OCI-LY1 (cell line): ENCODE results near the gene AHDC1.

ENCODE experiments used
- CTCF ChIP-seq: fragments of 200-600 bp; sonication (generic), shearing (Covaris generic); IDR thresholded peaks from 2 replicates; pipeline ENCODE4 v1.5.1; 2017; ENCODE audit warnings: mild to moderate bottlenecking, antibody characterized with exemption, low read length, moderate library complexity, mixed read lengths
- EZH2 ChIP-seq: fragments of 200-600 bp; sonication (generic), shearing (Covaris generic); IDR thresholded peaks from 2 replicates; pipeline ENCODE4 v1.8.0; 2017; ENCODE audit warnings: borderline replicate concordance, mixed run types, mild to moderate bottlenecking, antibody characterized with exemption, low read length, moderate library complexity, mixed read lengths

GRCh38 chr1:27509127-27510080 is 94.5 kb downstream of the AHDC1 start:
- no peak for TF ChIP-seq CTCF
- TF ChIP-seq EZH2: no peak
